Heart left ventricle (tissue), 13 donors: Measurements from ENCODE around the gene RUFY1.
"Not testable (repeated sequence)": the region's sequence is repeated elsewhere in the genome, so short reads cannot be mapped to it uniquely, and the experiment has no call there.

Experiments
- CTCF ChIP-seq, 12 donors: fragments of 200-600 bp; sonication (generic) in 4 of 12; IDR thresholded peaks; one replicate each; pipeline versions ENCODE4 v1.5.0 to v1.8.0; 2018 to 2022; ENCODE audit warnings: antibody characterized with exemption in 12 of 12, mild to moderate bottlenecking in 5 of 12
- POLR2A ChIP-seq, 2 donors: fragments of 450-650 bp; IDR thresholded peaks; one replicate each; pipeline ENCODE4 v1.6.1; 2017; ENCODE audit warnings: antibody characterized with exemption in 2 of 2, mild to moderate bottlenecking in 2 of 2, moderate library complexity in 2 of 2
- donor health status: ischemic (EF 13 %, LVEDD 7.1; RV severe dilation, severe dysfunction).
- donor health status: DM: no; HTN: yes; CAD: no.
- donor health status: DM: no; HTN: no; CAD: no.
- donor health status: ischemic (EF 25% LVEDD 6.9; RV normal size, moderate dysfunction).
- donor health status: ischemic (EF 25% LVEDD 5.7; RV mildly dilated, moderate dysfunction).
- donor health status: ischemic (EF 35%, LVEDD 5.7; RV mildly dilated, moderate dysfunction).
- donor health status: nonischemic (EF 11% LVEDD 7.7; RV severe dilation, severe dysfunction).
- donor health status: DM: yes; HTN: yes; CAD: no.
- donor health status: PGD.
- donor health status: ischemic (EF 29% LVEDD 5.4; RV normal size, mild dysfunction).
- donor health status: nonischemic (EF 23%, LVEDD 6.1; RV moderate dilation, normal function).

- TF ChIP-seq POLR2A, CTCF (IDR thresholded peaks at IDR 0.05): not testable (repeated sequence)
These were observed 92.3 kb downstream of the RUFY1 start for GRCh38 chr5:179642626-179643025.
